DMS153 (cell line): ENCODE data around the gene PLCD3.

Experiments
- DNase-seq: peaks from one replicate; lab custom pipeline; 2025; lab: John Stamatoyannopoulos, UW

Gene PLCD3

DNA sequence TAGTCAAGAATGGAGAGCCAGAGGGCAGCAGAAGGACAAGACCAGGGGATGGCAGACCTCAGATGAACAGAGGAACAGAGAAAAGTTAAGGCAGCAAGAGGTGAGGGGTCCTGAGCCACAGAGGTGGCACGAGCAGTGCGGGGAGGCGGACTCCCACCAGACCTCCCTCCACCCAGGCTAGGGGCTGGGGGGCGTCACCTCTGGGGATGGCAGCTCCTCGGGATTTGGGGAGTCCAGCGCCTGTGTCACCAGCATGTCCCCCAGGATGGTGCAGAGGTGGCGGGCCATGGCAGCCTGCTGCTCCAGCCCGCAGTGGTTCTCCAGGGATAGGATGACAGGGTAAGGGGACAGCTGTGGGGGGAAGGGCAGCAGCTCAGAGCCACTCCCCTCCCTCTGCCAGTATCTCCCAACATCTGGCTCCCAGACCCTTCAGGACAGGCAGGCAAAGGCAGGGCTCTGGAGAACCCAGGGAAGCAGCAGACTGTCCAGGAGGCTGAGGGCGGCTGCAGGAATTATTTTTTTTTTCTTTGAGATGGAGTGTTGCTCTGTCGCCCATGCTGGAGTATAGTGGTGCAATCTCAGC is 15.8 kb downstream of the PLCD3 start:
- DNase-seq = no peak

DNA sequence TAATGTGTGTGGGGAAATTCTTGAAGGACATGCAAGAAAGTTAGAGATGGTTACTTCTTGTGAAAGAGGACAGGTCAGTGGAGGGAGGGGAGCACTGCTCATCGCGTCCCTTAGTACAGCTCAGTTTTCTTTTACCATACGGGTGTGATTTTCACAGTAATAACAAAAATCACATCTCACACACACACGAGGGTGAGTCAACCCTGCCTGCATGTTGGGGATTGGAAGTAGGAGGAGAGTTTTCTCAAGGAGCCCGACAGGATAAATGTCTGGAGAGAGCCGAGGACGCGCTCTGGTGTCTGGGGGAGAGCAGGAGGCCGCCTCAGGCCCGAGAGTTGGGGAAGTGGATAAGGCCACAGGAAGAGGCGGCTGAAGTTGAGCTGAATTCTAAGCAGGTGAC is 16.4 kb downstream of the PLCD3 start:
- no peak for DNase-seq

DNA sequence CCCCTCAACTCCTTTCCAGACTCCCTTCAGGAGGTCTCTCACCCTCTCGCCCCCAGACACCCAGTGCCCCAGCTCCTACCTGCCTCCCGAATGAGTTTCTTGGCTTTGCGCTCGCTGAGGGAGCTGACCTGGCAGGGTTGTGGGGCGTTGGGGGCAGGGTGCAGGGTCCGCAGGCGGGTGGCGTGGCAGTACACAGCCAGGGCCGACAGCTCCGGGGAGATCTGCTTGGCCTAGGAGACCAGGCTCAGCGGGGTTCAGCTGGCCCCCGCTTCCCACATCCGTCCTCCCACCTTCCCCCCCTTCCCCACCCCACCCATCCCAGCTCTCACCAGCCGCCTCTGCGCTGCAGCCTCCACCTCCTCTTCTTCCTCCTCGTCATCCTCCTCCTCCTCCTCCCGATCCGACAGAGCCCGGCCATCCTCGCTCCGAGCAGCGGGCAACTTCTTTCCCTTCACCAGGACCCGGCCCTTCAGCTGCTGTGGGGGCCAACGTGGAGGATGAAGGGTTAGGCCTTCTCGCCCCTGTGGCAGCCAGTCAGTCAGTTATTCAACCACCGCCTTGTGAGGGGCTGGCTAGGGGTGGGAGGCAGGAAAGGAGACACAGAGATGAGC is 17.2 kb downstream of the PLCD3 start:
- no peak for DNase-seq

GRCh38 chr17:45114117-45114932 is 18.0 kb downstream of the PLCD3 start:
- DNase-seq = no peak

- DNase-seq = no peak
Observed at GRCh38 chr17:45113424-45113754, 18.9 kb downstream of the PLCD3 start.

DNA sequence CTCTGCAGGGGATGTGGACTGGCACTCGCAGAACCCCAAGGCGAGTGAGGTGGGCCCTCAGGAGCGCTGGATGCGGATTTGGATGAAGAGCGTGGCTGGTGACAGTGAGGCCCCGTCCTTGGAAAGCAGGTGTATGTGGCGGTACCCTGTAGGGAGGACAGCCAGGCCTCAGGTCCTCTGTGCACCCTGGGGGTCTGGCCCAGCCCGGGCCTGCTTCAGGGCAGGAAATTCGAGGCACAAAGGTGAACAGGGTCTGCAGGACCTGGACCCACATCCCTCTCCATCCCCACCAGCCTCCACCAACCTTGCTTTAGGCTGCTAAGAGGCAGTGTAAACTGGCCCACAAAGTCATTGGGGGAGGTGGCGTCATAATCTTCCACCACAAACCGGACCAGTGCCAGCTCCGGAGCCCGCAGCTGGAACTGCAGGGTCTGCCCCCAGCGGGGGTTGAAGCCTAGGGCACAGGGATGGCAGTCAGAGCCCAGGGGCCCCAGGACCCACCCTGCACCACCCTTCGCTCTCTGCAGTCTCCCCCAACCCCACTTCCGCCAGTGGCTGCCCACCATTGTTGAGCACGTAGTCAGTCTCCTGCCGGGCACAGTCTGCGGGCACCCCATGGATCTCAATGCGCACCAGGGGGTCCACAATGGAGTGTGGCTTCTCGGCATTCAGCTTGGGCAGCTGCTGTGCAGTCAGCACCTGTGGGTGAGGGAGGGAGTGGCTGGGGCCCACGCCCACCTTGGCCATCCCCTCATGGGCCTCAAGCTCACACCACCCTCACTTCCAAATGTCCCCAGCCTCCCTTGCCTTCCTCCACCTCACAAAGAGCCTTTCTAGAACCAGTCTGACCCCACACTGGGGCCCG is 19.5 kb downstream of the PLCD3 start:
- no peak for DNase-seq

- no peak for DNase-seq
Observed at GRCh38 chr17:45111850-45112249, 20.5 kb downstream of the PLCD3 start.

DNA sequence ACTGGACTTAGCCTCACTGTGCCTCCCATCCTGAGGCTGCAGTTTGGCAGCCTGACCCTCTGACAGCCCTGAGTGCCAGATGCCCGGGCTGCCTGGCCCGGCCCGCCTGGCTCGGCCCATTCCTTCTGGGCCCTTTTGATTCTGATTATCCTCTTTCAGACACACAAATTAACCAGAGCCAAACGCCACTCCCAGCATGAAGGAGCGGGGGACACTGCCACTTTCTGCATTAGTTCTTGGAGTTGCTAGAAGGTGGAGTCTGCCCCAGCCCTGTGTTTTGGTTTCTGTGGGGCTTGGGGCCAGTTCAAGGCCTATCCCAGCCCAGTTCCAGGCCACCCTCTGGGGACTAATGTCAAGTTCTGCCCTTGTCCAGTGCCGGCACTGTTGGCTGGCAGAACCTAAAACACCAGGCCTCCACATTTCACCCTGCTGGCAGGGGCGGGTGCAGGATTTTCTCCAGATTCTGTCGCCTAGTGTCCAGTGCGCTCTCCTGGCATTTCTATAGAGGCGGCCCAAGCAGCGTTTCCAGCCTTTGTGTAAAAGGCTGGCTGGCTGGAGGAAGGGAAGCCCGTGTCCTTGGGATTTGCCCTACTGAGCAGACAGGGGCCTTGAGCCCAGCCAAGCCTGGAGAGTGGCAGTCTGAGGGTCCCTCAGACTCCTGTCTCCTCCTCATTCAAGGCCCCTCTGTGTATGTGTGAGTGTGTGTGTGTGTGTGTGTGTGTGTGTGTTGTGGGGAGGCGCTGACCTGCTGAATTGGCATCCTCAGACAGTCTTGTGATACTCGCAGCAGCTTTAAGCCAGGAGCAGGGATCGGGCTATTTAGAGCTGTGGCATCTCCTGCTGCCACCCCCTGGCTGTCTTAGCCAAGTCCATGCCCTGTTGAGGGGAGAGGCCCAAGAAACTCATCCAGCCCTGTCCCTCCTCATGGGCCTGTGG is 21.4 kb downstream of the PLCD3 start:
- DNase-seq = no peak

GRCh38 chr17:45108595-45109521 is 23.5 kb downstream of the PLCD3 start:
- DNase-seq = no peak

- DNase-seq = no peak
Observed at GRCh38 chr17:45108051-45108450, 24.3 kb downstream of the PLCD3 start.

GRCh38 chr17:45107293-45108010 is 24.9 kb downstream of the PLCD3 start:
- no peak for DNase-seq

- no peak for DNase-seq
Observed at GRCh38 chr17:45106582-45106981, 25.7 kb downstream of the PLCD3 start.

DNA sequence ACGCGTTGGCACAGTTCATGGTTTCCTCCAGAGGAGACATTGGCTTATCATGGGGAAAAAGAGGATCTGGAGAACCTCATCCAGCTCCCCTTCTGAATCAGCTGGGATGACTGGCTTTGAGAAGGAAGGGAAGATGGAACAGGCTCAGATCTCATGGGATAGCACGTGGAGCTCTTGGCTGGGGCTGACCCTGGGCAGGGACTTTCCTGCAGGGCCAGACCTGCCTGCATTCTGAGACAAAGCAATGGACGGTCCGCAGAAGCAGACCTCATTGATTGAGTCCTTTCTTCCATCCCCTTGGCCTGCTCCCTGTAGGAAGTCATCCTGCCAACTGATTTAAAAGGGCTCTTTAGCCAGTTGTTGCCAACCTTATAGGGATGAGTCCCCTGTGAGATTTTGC is 26.2 kb downstream of the PLCD3 start:
- DNase-seq = no peak

DNA sequence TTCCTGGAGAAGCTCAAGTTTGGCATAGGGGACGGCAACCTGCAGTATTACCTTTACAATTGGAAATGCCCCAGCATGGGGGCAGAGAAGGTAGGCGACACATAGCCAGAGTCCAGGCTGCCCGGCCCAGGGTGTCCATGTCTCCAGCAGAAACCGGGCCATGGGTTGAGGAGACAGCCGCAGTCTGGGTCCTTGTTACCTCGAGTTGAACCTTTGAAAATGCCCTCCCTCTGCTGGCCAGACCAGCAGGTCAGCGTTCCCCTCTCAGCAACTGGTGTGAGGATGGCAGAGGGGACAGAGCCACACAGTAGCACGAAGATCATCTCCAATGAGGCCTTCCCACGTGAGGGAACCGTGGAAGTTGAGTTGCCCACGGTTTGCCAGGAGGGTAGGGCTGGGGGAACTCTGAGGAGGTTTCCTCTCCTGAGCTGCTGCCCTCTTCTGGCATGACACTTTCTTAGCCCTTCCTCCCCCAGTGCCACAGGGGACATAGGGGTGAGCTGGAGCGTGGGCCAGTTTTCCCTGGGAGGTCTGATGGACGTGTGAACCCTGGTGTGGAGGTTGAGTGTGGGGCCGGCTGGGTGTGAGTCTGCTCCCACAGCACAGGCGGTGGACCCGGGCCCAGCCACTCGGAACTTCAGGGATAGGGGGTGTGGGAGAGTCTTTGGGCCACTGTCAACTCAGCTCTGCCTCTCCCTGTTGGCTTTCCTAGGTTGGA is 27.2 kb downstream of the PLCD3 start:
- no peak for DNase-seq

DNA sequence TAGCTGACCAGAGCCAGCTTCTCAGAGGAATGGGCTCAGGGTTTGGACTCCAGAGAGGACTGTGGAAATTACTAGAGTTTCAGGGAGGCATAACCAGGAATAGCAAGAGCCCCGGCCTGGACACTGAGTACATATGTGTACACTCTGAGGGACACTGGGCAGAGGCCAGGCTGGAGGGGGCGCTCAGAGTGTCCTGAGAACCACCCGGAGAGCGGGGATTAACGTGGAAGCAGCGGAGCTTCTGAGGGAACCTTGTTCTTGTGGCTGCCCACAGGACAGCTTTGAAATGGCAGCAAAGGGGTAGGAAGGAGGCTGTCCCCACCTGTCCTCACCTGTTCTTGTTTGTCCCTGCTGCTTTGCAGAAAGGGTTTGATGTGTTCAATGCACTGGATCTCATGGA is 27.8 kb downstream of the PLCD3 start:
- DNase-seq = no peak

GRCh38 chr17:45104029-45104428 is 28.3 kb downstream of the PLCD3 start:
- DNase-seq = no peak

DNA sequence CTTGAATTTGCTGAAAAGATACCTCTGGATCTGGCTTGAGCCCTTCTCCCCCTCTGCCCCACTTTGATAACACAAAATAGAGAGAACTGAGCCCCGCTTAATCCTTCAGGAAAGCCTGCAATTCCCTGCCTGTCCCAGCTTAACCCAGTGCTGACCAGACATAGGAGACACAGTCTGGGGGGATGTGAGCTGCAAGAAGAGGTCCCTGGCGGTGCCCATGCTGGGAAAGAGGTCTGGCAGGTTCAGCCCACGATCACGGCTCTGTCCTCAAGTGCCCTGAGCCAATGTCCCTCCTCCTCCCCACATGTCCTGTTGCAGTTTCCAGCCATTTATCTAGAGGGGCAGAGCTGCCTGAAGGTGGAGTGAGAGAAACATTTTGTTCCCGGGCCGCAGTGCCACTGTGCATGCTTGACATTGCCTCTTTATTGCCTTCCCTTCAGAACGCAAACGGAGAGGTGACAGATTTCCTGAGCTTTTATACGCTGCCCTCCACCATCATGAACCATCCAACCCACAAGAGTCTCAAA is 29.0 kb downstream of the PLCD3 start:
- no peak for DNase-seq

GRCh38 chr17:45102856-45103255 is 29.5 kb downstream of the PLCD3 start:
- DNase-seq = no peak
